SKM-1 treated with dmso at 0.1 percent for 144 hours (cell line): ENCODE measurements around the gene TXNRD2.
"Not testable (repeated sequence)": the region's sequence is repeated elsewhere in the genome, so short reads cannot be mapped to it uniquely, and the experiment has no call there.

ENCODE experiments used
- DNase-seq: peaks from one replicate; lab custom pipeline; 2025; ENCODE audit not compliant: unreplicated experiment; lab: John Stamatoyannopoulos, UW

TXNRD2 gene

DNA sequence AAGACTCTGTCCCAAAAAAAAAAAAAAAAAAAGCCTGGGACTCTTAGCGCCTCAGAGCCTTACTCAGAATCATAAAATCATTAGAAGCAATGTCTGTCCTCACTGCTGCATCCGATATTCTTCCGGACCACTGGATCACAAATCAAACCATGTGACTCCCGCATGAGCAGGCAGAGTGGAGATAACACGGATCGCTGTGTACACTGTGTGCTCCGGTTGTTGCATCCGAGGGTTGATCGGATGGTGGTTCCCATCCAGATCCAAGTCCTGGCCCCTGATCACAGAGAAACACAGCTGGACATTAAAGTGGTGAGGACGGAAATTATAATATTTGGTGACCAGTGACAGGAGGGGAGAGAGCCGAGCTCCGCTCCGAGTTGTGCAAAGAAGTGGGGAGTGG is 9.7 kb upstream of the TXNRD2 start:
- no peak for DNase-seq

DNA sequence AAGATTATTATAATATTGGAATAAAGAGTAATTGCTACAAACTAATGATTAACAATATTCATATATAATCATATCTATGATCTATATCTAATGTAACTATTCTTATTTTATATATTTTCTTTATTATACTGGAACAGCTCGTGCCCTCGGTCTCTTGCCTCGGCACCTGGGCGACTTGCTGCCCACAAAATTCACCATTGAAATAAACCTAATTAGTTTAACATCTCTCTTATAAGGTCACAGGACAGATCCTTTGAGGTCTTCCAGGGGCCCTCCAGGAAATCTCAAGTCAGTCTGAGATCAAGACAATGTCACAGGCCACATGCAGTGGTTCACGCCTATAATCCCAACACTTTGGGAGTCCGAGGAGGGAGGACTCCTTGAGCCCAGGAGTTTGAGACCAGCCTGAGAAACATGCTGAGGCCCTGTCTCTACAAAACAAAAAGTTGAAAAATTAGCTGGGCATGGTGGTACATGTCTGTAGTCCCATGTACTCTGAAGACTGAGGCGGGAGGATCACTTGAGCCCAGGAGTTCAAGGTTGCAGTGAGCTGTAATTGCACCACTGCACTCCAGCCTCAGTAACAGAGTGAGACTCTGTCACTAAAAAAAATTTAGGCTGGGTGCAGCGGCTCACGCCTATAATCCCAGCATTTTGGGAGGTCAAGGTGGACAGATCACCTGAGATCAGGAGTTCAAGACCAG is 6.6 kb upstream of the TXNRD2 start:
- no peak for DNase-seq

DNA sequence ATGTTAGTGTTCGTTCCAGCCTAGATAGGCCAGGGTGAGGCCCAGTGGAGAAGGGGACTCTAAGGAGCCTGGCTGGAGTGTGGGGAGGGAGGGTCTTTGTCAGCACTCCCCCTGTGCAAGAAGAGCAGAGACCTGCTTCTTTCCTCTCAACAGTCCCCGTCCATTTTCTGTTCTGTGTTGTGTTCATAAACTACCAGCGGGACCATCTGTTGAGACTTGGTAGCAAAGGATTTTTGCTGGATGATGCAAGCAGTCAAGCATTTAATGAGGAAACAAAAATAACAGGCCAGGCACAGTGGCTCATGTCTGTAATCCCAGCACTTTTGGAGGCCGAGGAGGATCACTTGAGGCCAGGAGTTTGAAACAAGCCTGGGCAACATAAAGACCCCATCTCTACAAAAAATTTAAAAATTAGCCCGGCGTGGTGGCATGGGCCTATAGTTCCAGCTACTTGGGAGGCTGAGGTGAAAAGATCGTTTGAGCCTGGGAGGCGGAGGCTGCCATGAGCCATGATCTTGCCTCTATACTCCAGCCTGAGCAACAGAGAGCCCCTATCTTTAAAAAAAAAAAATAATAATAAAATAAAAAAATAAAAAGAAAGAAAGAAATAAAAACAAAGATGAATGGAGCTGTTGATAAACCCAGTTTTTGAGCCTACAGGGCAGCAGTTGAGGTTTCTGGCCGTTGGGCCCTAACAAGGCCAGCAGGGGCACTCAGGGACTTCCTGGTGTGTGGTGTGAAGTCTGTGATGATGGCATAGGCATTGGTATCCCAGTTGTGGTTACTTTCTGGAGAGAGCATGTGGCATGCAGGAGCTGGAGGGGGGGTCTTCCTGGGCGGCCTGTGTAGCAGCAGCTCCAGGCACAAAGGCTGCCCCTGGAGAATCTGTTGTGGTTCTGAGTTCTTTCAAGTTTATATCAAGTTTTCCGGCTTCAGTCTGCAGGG is 1.7 kb upstream of the TXNRD2 start:
- DNase-seq, result peak; percentile 28

DNA sequence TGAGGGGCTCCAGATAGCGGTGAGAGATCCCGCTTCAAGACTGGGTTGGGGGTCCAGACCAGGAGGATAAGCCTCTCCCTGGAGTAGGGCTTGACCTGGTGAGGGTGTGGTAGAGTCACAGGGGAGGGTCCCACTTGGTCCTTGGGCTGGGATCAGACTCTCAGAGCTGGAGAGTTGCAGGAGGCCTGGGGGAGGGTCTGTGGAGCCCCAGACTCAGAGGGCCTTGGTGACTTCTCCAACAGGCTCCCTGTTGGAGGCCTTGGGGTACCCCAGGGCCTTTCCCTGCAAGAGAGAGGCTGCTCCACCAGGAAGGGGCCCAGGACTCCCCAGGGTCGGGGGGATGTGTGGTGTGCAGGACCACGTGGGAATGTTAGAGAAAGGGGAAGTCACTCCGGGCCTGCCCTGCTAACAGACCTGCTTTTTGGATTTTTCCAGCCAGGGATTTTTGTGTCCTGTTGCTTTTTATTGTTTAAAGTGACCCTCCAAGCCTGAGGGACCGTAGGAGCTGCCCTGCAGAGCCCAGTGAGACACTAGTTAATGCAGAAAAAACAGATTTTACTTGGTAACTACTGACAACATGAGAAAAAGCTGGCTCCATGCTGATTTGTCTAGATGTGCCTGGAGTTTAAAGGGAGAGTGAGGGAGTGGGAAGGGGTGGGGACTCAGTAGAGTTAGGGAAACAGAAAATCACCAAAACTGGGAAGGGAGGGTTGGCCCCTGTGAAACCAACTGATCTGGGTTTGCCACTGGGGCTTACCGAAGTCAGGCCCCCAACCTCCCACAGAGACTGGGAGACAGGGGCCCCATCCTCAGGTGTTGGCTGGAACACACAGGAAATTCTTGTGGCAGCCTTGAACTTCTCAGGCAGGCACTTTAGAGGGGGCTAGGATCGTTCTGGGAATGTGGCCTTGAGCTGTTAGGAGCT is 801 bp upstream of the TXNRD2 start:
- DNase-seq, result peak; percentile 48

DNA sequence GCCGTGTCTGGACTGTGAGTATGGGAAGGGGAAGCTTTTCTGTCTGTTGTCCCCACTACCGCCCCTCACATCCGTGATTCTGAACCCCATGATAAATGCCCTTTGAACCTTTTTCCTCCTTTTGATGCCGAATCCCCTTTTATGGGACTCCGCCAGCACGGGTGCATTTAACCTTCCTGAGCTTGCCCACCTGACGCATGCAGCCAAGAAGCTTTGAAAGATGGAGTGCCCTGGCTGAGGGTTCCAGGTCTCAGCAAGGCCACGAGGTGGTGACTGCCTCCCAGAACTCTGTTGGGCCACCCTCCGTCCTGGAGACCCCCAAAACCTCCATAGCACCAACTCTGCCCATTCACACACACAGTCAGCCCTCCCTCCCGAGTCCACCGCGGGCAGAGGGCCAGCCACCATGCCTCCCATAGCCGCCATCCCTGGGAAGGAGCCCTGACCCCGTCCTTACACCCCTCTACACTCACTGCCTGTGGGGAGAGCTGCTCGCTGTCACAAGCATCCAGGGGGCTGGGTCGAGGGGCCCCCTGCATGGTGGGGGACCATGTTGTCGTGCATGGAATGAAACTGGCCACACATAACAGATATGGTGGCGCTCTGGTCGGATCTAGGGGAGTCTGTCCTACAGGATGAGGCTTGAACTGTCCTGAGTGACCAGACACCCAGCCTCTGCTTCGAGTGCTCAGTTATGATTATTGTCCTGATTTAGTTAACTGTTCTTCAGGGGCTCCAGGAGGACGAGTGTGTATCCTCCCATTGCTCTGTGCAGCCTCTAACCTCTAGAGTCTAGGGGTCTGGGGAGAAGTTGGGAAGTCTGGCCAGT is 868 bp downstream of the TXNRD2 start:
- no peak for DNase-seq

DNA sequence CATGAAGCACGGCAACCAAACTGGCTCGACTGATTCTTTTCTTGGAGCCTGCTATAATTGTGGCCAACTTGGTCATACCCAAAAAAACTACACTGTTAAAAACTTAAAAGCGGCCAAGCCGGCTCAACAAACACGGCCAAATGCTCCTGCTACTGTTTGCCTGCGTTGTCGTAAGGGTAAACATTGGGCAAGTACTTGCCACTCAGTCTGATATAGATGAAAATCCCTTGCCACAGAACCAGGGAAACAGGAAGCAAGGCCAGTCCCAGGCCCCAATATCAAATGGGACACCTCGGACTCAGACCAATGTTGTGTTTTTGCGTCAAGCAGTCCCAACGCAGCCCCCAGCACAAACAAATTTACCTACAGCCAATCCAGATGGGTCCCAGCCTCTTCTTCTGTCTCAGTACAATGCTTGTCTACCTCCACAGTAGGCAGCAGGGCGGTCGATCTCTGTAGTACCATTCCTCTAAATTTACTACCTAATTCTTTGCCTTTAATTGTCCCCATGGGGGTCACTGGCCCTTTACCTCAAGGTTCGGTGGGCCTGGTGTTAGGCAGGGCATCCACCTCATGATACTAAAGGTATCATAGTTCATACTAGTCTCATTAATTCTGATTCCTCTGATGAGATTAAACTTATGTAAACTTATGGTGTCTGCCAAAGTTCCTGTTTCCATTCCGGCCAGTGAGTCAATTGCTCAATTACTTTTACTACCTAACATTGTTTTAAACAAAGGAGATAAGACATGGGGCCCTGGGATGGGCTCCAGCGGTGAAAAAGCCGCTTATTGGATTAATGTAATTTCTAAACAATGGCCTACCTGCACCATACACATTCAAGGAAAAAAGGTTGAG is 3.8 kb downstream of the TXNRD2 start:
- DNase-seq, result peak; percentile 11

DNA sequence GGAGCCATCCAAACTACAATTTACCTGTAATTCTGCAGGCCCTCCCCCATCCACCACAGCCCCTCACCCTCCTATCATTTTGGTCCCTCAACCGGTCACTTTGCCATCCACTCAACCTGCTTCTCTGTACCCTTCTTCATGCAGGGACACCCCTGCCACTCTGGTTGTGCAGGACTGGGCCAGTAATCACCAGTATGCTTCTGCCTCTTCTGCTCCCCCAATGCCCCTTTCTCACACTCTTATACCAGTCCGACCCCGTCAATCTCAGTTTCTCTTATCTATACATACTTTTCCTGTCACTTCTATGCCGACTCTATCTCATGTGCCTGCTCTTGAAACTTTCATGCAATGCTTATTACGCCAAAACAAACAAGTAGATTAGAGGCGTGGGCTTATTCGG is 5.1 kb downstream of the TXNRD2 start:
- DNase-seq, result no peak

DNA sequence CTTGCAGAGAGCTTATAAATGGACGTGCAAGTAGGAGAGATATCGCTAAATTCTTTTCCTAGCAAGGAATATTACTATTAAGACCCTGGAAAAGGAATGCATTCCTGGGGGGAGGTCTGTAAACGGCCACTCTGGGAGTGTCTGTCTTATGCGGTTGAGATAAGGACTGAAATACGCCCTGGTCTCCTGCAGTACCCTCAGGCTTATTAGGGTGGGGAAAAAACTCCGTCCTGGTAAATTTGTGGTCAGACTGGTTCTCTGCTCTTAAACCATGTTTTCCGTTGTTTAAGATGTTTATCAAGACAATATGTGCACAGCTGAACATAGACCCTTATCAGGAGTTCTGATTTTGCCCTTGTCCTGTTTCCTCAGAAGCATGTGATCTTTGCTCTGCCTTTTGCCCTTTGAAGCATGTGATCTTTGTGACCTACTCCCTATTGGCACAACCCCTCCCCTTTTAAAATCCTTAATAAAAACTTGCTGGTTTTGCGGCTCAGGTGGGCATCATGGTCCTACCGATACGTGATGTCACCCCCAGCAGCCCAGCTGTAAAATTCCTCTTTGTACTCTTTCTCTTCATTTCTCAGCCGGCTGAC is 6.4 kb downstream of the TXNRD2 start:
- DNase-seq, result not testable (repeated sequence)

DNA sequence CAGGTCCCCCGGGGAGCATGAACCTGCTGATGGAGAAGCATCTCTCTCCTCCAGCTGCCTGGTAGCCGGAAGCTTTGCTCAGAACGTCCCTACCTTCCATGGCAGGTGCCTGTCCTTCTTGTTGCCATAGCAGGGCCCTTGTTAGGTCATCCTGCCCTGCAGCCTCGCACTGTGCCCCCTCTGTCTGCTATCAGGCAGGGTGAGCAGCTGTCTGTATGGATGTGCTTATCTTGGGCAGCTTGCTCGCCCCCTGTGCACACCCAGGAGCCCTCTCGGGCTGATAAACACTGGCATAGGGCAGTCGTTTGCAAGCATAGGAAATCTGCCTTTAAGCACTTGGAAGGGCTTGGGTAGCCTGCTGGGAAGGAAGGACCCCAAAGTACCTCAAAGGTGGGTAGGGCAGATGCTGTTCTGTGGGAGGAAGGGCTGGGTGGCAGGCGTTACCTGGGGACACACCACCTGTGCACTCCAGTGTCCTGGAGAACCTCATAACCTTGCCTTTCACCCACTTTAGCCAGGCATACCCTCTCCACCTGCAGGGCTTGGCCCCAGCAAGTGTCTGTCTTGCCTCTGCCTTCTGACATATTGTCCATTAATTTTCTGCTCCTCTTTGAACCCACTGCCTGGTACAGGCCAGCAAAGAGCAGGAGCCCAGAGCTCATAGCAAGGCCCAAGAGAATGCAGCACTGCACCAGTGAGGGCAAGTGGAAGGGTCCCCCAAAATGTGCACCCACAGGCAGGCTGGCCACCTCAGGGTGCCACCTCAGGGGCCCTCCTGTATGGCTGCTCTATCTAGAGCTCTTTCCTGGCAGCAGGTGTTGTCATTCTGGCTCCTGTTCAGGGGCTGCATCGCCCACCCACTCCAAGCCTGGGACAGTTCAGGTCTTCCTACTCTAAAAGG is 8.0 kb downstream of the TXNRD2 start:
- no peak for DNase-seq

DNA sequence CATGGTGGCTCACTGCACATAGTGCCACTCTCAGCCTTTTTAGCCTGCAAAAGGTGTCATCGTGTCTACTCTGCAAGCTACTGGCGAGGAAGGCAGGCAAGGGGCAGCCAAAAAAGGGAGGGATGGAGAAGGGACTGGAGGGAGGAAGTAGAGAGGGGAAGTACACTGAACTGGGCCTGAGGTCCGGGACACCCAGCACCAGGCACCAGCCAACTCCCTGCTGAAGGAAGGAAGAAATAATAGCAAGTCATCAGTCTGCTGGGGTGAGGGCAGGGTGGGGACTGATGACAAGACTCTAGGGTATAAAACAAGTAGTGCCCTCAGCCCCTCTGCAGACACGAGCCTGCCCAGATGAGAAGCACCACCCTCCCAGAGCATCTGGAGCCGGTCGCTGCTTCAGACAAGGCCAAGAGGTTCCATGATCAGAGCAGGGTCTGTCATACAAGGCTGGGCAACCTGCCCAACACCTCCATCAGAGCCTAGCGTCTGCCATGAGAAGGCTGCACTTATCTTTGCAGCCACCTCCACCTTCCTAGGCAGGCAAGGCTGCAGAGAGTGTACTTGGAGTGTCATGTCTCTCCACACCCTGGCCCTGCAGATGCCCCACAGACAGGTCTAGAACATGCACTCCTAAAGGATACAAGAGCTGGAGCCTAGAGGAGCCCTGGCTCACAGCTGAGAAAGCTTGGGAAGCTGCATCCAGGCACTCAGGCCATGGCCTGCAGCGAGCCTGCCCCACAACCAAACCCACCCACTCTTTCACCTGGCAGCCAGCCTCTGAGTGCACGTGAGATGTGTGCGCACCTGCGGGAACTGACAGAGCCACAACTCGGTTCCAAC is 9.0 kb downstream of the TXNRD2 start:
- no peak for DNase-seq

DNA sequence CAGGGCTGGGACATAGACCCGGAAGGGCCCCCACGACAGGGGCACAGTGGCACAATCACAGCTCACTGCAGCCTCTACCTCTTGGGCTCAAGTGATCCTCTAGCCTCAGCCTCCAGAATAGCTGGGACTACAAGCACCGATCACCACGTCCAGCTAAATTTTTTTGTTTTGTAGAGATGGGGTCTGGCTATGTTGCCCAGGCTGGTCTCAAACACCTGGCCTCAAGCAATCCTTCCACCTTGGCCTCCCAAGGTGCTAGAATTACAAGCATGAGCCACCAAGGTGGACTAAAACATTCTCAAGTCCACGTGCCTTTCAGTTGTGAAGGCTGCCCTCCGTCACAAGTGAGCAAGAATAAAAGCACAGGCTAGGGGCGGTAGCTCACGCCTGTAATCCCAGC is 10.1 kb downstream of the TXNRD2 start:
- no peak for DNase-seq

DNA sequence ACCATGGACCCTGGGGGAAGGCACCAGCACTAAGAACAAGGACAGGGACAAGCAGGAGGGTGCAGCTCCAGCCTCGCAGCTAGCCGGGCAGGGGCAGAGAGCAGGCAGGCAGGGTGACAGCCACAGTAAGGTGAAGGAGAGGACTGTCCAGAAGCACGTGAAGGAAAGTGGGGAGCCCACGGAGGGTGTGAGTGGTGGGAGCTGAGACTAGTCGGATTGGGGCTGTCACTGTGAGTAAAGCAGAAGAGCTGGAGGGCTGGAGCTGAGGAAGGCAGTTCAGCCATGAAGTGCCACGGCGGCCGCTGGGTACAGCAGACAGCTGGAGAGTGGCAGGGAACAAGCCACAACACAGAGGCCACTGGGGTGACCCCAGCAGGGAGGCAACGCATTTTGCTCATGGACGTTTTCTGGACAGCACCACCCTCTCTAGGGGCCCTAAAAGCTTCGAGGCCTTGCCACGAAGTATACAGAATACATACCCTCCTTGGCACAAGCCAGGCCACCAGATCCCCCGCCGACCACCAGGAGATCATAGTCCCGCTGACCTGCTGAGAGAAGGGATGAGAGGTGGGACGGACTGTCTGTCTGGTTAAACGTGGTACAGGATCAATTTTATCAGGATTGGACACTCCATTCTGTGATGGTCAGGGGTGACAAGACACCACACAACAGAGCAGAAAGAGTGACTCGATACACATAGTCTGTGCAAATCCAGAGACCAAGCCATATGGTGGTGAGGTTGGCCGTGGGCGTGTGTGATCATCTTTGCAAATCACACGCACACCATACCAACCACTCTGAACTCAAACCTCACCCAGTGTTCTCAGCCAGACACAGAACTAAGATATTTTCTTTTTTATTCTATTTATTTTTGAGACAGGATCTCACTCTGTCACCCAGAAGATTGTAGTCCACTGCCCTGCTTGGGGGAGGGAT is 10.8 kb downstream of the TXNRD2 start:
- DNase-seq, result no peak

DNA sequence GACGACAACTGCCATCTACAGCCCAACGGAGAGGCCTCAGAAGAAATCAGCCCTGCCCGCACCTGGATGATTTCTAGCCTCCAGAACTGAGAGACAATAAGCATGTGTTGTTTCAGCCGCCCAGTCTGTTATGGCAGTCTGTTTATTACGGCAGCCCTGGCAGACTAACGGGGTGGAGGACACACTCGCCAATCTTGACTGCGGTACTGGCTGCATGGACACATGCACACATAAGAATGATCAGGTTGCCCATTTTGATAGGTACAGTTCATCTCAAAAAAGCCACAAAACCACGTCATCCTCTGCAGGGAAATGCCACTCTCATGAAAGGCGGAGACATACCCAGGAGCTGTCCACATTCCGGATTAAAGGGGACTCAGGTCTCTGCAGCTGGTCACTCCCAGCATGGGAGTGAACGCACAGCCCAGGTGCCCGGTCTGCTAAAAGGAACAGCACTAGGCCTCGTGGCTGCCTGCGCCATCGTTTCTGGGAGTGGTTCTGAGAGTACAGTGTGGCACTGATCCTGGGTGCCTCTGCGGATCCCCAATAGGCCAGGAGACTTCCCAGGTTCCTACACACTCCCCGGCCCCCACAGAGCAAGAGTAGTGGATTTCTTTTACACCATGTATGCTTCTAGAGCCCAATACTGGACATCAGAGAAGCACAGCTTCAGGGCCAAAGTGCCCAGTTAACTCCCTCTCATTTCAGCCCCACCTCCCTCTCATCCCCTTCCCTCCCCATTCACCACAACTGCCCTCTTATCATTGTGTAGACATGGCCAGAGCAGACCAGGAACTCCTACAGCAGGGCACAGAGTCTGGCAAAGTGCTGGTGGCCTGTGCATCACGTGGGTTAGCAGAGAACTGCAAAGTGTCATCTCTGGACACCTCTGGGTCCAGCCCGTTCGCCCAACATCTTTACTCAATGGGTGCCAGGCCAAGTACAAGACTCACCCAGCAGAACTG is 11.8 kb downstream of the TXNRD2 start:
- no peak for DNase-seq

DNA sequence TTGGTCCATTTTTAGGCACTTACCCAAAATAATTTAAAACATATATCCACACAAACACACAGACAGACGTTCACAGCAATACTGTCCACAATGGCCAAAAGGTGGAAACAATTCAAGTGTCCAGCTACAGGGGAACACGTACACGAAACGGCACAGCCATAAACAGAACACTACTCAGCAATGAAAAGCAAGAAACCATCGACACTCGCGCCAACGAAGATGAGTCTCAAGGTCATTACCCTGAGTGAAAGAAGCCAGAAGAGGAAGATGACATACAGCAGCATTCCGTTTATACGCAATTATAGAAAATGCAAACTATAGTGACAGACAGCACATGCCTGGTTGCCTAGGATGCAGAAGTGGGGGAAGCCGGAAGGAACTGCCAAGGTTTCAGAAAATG is 13.4 kb downstream of the TXNRD2 start:
- DNase-seq, result no peak

DNA sequence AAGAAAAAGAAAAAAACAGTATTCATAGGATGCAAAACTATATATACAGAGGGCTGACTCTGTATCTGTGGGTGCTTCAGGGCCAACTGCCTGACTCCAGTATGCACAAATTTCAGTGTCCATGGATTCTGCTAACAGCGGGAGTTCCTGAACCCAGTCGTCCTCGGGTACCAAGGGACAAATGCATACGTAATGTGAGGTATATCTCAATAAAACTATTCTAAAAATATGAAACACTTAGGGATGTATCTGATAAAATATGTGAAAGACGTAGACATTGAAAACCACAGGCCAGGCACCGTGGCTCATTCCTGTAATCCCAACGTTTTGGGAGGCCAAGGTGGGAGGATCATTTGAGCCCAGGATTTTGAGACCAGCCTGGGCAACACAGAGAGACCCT is 13.9 kb downstream of the TXNRD2 start:
- no peak for DNase-seq
